Stimulated activated CD8-positive, alpha-beta memory T cell treated with anti-CD3 and anti-CD28 coated beads, Interleukin-15, amount 100 ng/mL, for 24 hours (primary cell): Measurements from ENCODE around the gene TMEM98.
"Not testable (repeated sequence)": the region's sequence is repeated elsewhere in the genome, so short reads cannot be mapped to it uniquely, and the experiment has no call there.

ENCODE experiments used
- DNase-seq: peaks from one replicate; pipeline ENCODE4 v3.0.0-alpha.2; 2020; ENCODE audit warnings: low read depth

The TMEM98 gene

DNA sequence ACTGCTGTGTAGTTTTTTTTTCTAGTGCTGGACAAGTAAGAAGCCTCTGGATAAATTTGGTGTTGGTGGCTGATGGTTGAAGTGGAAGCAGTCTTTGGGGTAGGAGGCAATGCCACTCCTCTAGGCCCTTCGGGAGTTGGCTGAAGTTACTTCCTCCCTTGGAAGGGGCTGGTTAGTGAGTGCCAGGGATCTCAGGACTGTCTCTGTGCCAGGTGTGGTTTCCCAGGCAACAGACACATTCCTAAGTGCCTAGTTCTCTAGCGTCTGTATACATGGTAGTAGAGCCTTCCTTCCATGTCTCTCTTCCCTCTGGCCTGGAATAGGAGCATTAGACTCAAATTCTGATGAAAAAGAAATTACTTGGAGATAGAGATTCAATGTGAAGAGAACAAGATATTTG lies 15.3 kb downstream of the TMEM98 start:
- DNase-seq: no peak

DNA sequence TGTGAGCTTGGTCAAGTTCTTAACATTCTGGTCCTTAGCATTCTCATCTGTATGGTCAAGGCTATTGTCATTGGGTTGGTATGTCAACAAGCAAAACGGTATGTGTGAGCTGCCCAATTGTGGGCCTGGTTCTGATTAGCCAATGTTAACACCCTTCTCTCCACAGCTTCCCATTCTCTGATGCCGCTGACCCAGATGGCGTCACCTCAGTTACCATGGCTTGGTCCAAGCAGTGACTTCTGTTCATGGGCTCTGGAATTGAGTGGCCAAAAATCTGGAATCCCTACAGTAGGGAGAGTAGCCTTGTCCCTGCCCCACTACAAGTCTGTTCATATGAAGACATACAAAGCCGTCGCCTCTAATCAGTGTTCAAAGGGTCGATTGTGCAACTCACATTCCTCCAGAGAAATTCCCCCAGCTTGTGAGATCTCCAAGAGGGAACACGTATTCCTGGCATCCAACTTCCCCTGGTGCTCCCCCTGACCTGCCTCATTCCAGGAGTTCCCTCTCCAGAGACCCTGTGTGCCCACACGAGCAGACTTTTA lies 15.8 kb downstream of the TMEM98 start:
- no peak for DNase-seq

DNA sequence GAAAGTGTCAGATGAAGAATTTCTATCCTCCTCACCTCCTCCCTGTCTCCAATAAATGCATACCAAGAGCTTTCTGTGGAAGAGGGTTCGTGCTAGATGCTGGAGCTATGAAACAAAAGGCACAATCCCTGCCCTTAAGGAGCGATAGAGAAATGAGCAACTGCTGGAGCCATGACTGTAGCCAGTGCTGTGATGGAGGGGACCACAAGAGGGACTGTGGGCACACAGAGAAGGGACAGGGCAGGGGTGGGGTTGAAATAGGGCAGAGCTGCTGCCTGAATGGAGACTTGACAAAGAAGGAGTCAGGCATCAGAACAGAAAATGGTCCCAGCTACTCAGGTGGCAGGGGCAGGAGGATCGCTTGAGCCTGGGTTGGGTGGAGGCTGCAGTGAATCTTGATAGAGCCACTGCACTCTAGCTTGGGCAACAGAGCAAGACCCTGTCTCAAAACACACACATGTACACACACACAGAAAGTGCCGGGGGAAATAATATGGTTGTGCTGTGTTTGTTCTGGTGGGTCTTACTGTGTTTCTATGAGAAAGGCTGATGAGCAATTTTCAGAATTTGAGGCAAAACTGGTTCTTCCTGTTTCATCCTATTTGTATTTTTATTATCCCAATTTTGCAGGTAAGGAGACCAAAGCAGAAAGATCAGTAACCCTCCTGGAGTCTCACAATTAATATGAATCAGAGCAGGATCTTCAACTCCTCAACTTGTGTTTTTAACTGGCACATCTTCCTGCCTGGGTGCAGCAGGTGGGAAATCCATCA lies 16.5 kb downstream of the TMEM98 start:
- DNase-seq: no peak

DNA sequence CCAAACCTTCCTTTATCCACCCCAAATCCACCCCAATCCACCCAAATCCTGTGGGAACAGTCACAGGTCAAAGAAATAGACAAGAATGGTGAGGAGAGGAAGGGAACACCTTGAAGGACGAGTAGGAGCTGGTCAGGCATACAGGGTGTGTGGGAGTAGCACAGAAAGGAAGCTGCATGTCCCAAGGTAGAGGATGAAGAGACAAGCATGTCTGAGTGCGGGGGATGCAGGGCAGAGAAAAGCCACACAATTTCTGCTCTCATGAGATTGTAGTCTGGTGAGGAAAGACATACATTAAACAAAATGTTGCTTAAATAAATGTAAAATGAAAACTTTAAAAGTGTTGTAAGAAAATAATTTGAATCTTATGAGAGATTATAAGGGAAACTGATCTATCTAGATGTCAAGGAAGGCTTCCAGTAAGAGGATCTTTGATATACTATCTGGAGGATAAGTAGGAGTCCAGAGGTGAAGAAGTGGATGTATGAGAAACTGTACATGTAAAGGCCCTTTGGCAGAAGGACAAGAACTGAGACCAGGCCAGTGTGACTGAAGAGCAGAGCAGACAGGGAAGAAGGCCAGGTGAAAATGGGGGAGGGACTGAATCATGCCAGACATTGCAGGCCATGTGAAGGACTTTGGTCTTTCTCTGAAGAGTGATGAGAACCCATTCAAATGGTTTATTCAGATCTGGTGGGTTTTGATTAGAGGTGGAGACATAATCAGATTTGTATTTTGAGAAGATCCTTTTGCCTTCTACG lies 18.6 kb downstream of the TMEM98 start:
- no peak for DNase-seq

DNA sequence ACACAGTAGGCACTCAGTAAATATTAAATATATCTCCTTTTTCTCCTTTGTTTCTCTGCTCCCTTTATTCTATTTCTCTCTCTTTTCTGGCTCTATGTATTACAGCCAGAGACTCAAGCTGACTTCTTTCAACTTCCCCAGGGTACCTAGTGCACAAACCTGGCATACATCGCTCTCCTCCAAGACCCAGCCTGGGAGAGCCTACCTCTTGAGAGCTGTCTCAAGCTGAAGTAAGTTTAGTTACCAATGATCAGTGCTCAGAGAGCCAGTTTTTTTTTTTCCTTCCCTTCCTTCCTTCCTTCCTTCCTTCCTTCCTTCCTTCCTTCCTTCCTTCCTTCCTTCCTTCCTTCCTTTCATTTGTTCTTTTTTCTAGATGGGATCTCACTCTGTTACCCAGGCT lies 19.8 kb downstream of the TMEM98 start:
- no peak for DNase-seq

DNA sequence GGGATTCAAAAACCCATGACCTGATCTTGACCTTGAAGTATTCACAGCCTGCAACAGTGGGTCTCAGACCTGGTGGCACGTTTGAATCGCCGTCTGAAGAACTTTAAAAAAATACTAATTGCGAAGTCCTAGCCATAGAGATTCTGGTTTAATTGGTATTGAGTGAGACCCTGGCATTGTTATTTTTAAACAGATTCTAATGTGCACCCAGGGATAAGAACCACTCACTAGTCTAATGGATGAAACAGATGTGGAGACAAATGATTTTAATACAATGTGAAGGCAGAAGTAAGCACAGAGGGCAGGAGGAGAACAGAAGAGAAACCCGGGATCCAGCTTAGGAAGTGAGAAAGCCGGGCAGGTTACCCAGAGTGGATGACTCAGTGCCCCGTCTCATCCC lies 21.2 kb downstream of the TMEM98 start:
- DNase-seq: no peak

DNA sequence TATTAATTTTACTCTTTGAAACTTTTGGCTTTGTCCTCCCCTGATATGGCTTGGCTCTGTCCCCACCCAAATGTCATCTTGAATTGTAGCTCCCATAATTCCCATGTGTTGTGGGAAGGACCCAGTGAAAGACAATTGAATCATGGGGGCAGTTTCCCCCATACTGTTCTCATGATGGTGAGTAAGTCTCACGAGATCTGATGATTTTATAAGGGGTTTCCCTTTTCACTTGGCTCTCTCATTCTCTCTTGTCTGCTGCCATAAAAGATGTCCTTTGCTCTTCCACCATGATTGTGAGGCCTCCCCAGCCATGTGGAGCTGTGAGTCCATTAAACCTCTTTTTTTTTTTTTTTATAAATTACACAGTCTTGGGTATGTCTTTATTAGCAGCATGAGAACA lies 24.5 kb downstream of the TMEM98 start:
- not testable (repeated sequence) for DNase-seq

DNA sequence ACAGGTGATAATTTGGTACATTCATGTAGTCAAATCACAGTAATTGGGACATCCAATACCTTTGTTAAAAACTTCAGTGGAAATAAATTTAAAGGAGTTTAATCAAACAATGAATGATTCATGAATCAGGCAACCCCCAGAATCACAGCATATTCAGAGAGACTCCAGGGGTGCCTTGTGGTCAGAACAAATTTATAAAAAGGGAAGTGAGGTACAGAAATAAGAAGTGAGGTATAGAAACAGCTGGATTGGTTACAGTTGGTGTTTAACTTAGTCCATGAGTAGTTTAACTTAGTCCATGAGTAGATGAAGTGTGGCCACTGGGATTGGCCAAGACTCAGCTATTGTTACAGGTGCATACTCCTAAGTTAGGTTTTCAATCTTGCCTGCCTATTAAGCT lies 25.1 kb downstream of the TMEM98 start:
- DNase-seq: no peak

DNA sequence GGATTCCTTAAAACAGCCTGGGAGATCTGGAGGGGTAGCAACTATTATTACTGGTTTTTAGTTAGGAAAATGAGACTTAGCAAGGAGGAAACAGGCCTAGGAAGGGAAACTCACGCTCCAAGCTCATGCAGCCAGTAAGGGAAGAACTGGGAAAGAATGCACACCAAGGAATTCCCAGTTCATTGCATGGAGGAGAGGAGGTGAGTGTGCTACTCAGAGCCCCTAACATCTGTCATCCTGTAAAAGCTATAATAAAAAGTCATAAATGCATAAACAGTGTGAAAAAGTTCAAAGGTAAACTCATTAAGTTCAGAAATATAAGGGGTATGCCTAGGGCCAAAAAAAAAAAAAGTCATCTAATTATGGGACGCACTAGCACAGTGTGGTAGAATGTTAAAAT lies 25.9 kb downstream of the TMEM98 start:
- no peak for DNase-seq

DNA sequence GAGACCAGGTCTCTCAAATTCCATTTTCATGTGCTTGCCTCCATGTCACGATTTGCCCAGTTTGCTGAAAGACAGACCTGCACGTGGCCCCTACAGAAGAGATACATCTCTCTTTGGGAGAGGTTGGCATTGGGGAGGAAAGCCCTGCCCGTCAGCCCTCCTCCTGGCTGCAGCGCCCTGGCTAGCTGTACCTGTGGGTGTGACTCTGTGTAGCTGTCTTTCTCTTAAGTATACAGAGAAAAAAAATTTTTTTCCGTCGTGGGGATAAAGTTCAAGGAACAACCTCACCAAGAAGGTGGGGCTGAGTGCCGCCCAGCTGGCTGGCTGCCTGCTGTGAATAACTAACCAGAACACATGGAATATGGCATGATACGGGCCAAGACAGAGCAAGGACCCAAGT lies 26.5 kb downstream of the TMEM98 start:
- DNase-seq: no peak

DNA sequence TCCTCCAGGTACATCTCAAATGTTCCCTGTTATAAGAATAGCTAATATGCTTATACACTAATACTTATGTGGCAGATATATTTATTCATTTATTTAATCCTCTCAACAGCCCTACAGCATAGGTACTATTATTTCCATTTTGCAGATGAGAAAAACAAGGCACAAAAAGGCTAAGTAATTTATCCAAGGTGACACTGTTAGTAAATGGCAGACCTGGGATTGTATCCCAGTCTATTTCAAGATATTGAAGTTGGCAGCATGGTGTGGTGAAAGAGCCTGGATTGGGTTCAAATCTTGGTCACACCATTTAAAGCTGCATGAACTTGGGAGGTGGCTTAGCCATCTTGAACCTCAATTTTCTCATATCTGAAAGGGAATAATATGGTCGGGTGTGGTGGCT lies 27.2 kb downstream of the TMEM98 start:
- DNase-seq: no peak

DNA sequence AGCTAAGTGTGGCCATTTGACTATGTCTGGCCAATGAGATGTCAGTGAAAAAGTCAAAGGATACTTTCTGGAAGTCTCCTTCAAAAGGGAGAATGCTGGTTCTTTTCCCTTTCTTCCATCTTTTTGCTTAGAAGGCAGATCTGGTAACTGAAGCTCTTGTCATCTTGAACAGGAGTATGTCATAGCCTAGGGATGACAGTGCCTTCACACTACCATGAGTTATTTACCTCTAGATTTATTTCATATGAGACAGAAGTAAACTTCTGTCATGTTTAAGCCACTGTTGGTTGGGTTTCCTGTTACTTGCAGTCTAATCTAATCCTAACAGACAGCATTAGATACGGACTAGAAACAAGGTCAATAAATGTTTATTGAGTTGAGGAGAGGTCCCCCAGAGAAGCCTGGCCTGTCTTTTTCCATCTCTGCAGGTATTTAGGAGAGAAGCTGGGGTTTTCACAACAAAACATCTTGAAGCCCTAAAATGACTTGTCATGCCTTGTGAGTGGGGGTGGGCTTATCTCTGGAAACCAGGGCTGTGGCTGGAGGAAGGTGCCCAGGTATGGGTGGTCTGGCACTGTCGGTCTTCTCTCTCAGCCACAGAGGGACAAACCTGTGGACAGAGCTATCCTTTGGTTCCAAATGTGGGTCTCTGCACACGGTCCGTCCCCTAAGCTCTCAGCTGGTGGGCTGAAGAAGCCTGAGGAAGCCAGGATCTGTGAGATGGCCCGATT lies 28.5 kb downstream of the TMEM98 start:
- DNase-seq: no peak

DNA sequence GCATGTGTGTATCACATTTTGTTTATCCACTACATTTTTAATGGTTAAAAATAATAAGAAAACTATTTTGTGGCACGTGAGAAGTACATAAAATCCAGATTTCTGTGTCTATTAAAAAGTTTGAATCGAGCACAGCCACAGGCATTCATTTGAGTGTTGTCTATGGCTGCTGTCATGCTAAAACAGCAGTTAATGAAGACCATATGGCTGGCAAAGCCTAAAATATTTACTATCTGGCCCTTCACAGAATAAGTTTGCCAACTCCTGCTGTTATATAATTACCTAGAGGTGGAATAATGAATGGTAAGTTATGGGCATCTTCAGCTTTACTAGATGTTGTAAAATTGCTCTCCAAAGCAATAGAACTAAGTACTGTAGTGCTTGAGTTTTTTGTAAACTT lies 30.5 kb downstream of the TMEM98 start:
- no peak for DNase-seq

DNA sequence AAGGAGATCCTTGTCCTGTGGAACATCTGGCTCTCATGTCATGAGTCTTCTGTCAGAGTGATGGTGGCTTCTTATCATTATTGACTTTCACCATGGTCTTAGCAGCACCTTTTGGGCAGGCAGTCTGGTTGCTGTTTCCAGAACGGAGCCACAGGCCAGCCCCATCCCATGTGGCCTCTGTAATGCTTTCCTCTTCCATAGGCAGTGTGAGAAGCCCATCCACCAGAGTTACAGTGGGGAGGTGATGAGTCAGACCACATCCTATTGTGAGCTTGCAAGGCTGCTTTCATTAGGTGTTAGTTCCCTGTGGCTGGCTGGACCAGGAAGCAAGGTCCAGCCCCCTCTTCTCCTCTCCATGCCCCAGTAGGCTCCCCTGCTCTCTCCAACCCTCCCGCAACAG lies 32.9 kb downstream of the TMEM98 start:
- no peak for DNase-seq

DNA sequence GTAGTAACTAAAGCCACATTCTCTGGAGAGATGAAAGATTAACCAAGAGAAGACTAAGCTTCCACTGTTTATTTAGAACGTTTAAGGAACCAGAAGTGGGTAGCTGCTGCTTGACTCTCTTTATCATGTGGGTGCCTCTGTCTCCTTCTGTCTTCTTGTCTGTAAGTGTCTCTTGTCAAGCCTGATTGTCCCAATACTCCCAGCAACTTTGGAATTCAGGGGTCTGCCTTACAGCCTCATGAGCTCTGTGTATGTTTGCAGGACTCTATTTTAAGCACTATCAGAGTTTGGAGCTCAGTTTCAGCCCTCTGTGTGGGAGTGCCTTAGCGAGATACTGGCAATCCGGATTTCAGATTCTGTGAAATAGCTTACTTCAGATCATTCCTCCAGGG lies 34.4 kb downstream of the TMEM98 start:
- DNase-seq: no peak

DNA sequence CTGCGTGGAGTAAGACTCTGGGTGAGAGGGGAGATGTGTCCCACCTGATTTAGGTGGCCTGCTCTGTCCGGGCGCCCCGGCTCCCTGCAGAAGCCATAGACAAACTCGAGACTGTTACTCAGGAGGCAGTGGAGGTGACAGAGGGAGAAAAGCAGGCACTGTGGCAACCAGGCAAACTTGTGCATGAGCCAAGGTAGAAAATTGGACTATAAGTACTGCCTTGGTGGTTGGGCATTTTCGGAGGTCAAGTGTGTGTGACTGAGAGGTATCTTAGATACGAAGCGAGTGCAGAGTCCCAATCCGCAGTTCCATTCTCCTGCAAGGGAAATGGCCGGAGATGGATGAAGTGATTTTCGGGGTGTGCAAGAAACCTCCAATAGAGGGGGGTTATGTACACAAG lies 36.6 kb downstream of the TMEM98 start:
- DNase-seq: no peak

DNA sequence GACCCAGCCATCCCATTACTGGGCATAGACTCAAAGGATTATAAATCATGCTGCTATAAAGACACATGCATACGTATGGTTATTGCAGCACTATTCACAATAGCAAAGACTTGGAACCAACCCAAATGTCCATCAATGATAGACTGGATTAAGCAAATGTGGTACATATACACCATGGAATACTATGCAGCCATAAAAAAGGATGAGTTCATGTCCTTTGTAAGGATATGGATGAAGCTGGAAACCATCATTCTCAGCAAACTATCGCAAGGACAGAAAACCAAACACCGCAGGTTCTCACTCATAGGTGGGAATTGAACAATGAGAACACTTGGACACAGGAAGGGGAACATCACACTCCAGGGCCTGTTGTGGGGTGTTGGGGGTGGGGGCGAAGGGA lies 41.3 kb downstream of the TMEM98 start:
- DNase-seq: not testable (repeated sequence)

DNA sequence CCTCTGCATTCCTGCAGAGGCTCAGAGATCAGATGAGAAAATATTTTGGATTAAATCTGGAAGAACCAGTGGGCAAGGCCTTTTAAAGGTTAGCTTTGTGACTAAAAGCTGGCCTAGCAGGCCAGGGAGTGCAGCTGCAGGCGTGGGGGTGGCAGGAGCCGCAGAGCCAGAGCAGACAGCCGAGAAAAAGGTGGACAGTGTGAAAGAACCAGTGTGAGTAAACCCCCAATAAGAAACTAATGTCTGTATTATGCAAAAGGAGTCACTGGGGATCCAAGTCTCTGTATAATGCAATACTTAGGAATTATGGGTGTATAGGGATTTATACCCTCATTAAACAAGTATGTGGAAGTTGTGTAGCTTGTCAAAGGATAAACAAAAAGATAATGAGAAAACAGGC lies 42.3 kb downstream of the TMEM98 start:
- DNase-seq: no peak

DNA sequence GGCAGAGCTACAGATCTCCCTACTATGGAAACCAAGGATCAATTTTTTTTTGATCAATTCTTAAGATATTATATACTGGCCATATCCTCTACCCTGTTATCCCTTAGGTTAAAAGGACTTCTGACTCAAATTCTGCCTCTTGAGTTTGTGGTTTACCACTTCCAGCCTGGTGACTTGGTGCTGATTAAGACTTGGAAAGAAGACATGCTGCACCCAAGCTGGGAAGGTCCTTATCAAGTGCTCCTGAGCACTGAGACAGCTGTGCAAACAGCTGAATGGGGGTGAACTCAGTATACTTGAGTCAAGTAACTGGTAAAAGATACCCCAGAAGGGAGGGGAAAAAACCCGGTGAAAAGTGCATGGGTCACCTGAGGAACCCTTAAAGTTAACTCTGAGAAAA lies 43.2 kb downstream of the TMEM98 start:
- no peak for DNase-seq

DNA sequence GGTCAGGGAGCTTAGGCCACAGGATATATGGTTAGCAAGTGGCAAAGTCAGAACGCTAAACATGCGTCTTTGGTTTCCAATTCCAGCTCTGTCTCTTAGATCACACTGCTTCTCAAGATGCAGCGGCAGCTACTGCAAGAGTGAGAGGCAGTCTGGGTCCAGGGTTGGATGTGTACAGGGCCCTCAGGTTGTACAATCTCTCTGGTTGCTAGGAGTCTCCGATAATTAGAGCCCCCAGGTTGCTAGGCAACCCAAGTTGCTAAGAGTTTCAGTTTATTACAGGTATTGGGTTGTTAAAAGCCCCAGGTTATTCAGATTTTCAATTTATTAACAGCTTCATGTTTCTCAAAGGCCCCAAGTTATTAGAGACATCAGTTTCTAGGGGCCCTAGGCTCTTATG lies 48.2 kb downstream of the TMEM98 start:
- no peak for DNase-seq

DNA sequence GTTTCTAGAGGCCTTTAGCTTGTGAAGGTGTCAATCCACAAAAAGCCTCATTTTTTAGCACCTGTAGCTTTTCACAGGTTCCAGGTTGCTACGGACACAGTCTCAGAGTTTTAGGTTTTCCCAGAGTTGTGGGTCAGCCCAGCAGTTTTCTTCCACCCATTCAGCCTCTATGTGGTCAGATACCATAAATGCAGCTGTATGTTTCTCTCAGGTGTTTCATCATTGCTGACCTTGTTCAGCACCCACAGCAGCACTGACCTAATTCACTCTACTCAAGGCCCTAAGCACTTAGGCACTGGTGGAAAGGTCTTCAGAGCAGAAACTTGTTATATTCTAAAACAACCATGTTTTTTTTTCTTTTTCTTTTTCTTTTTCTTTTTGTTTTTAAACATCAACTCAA lies 48.7 kb downstream of the TMEM98 start:
- DNase-seq: no peak

DNA sequence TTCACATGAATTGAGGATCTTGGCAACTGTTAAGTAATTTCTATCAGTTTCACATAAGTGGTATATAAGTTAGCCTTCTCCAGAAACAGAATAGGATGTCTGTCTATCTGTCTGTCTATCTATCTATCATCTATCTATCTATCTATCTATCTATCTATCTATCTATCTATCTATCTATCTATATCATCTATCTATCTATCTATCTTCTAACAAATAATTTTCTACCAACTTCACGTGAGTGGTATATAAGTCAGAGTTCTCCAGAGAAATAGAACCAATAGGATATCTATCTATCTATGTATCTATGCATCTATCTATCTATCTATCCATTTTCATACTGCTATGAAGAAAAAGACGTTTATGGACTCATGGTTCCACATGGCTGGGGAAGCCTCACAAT lies 52.3 kb downstream of the TMEM98 start:
- no peak for DNase-seq

DNA sequence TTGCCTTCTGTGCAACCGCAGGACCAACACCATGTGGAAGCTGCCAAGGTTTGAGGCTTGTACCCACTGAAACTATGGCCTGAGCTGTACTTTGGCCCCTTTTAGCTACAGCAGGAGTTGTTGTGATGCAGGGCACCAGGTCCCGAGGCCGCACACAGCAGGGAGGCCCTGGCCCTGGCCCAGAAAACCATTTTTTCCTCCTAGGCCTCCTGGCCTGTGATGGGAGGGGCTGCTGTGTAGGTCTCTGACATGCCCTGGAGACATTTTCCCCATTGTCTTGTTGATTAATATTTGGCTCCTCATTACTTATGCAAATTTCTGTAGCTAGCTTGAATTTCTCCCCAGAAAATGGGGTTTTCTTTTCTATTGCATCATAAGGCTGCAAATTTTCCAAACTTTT lies 53.7 kb downstream of the TMEM98 start:
- DNase-seq: not testable (repeated sequence)
